GM18519 (cell line): ENCODE results near the gene PDGFB.

Experiments used
- ATAC-seq: cut with Tn5 transposase; IDR thresholded peaks from one replicate; pipeline ENCODE4 v1.9.1; 2021; ENCODE audit warnings: mild to moderate bottlenecking, moderate library complexity; ENCODE audit not compliant: unreplicated experiment, low FRiP score

PDGFB gene

DNA sequence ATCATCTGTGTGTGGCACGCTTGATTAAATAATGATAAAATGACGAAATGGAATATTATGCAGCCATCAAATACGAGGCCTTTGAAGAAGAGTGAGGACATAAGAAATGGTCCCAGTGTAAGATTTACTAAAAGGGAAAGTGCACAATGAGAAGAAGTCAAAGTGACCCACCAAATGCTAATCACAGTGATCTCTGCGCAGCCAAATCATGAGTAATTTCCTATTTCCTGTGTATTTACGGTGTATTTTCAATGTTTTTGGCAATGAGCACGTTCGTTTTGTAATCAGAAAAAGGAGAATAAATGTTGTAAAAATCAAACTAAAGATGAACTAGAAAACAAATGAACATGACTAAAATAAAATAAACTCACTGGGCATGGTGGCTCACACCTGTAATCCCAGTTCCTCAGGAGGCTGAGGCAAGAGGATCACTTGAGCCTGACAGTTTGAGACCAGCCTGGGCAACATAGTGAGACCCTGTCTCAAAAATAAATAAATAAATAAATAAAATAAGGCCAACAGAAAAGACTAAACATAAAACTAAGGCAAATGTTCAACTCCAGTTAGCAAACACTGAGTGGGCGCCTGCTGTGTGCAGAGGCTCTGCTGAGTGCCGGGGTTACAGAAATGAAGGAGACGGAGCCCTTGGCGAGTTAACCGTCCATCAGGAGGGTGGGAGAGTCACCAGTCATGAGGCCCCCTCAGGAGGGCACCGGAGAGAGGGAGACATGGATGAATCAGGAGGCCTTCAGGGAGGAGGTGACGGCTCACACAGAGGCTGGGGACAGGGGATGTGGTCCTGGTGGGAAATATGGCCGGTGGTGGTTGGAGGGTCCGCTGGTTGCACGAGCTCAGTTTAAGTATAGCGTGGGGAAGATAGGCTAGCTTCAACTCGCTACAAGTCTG lies 66.3 kb downstream of the PDGFB start:
- ATAC-seq, result no peak

DNA sequence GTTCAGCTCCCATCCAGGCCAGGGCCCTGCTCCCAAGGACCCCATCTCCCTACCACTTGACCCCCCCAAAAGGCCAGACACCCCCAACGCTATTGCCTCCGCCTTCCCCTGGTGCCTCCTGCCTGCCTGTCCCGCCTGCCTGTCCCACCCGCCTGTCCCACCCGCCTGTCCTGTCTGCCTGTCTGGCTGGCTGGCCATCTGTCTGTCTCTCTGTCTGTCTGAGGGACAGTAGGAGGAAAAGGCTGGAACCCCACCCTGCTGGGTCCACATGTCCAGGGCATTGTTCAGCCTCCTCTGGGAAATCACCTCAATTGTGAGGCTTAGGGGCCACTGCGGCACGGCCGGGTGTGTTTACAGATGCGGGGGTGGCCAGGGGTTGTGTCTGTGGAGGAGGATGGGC lies 67.0 kb downstream of the PDGFB start:
- no peak for ATAC-seq

DNA sequence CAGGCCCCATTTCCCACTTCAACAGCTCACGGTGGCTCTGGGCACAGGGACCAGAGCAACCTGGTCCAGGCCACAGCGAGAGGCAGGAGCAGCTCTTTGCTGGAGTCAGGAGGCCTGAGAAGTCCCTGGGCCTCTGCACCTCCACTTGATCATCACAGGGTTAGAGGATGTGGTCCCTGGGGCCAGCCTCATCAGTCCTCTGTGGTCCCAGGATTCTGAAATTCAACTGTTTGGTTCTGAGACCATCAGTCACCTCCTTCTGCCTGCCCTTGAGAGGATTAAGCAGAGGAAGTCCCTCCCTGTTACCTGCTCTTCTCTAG lies 67.4 kb downstream of the PDGFB start:
- no peak for ATAC-seq

DNA sequence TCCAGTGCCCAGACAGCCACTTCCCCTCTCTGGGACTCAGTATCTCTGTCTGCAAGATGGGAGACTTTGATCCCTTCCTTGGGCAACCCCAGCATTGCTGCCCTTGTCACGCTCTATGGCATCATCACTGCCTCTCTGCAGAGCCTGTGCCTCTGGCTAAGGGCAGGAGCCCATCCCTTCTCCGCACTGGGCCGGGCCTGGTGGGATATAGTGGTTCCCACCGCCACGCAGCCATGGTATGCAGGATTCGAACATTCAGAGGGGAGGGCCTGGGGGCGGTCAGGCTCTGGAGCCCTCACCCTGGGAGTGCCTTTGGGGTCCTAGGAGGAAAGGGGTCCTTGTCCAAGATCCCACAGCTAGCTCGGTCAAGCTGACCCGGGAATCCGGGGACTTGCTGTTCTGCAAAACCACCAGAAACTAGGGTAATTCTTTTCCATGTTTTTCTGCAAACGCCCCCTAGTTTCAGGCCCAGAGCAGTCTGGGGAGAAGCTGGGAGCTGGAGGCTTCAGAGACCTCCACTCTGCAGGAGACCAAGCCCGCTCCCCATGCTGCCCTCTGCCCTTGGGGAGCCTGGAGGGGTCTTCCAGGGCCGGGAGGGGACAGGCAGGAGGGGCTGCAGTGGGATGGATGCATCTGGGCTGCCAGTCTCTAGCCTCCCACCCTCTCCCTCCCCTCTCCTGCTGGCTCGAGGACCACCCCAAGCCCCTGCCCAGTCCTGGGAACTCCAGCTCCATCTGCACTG lies 67.9 kb downstream of the PDGFB start:
- no peak for ATAC-seq

DNA sequence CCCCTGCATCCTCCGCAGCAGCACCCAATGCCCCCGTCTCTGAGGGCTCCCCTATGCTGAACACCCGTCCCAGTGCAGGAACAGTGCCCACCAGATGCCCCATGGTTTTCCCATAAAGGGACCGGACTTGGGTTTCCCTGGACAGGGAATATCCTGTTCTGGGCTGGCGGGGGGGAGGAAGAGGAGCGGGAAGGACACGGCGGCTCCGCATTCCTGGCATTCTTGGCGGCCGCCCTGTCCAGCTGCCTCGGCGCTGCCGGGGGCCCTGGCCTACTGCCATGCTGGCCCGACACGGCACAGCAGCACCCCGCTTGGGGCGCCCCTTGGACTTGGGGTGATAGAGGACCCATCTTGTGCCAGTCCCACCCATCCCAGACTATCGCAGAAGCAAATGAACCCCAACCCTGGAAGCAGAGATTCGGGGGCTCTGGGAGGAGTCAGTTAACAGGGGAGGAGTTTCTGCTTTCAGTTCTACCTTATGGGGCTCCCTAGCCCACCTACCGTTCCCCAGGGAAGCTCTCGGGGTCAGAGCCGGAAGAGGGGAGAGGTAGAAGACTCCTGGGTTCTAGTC lies 68.6 kb downstream of the PDGFB start:
- ATAC-seq, result no peak

GRCh38 chr22:39175353-39176142 lies 69.2 kb downstream of the PDGFB start:
- ATAC-seq, result no peak

DNA sequence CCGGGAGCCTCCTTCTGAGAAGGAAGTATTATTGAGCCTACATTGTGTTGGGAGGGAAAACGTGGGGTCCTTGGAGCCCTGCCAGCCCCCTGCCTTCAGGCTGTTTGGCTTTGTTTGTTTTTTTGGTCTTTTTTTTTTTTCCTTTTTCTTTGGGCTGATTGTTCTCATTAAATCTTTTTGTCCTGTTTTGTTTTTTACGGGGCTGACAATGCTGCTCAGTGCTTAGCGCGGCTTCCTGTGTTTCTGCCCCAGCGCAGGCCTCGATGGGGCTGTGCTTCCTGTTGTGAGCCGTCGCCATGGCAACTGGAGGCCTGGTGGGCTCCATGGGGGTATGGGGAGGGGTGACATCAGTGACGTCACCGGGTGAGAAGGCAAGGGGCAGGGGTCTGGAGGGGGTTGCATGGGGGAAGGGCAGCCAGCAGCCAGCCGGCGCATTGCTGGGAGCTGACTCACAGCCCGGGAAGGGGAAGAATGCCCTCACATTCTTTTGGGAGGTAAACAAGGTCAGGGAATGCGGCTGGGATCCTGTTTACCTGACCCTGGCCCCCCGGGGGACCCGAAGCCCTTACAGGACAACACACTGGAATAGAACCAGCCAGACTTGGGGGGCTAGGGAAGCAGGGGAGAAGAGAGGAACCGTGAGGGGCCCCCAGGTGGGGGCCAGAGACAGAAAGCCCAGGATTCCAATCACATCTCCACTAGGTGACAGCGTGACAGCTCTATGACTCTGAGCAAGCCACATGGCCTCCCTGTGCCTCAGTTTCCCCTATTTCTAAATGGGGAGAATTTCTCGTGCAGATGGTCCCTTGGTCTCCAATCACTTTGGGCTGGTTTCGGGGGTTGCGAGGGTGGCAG lies 70.1 kb downstream of the PDGFB start:
- no peak for ATAC-seq

DNA sequence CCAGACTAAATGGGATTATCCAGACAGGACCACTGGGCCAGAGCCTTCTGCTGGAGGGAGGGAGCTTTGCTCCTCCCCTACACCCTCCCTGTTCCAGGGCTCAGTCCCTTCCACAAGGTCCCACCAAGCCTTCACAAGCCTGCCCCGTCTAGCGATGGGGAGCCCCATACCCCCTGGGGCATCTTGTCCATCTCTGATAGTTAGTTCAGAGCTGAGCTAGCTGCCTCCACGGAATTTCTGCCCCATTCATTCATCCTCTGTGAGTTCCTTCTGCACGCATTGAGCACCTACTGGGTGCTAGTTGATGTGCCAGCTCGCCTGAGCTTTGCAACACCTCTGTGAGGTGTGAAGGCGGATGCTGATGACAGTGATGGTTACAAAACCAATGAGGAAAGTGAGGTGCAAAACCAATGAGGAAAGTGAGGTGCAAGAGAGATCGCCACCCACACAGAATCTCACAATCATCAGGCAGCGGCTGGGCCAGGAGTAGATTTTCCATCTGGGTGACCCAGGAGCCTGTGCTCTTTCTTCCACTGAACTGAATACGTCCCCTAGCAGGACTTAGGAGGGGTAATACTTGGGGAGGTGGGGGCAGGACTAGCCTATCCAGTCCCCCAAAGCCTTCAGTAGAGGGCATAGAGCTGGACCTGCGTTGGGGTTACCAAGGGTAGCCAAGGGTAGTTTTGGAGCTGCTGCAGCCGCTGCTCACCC lies 70.8 kb downstream of the PDGFB start:
- ATAC-seq, result no peak
